AG04450 (cell line): Measurements from ENCODE around the gene SMARCA2. TPM values are rescaled to one million over a fixed set of nuclear protein-coding genes. Genes with fewer than 3 reads are reported as not detected.

Source experiments
- CTCF ChIA-PET: fragments of 300-600, 350-600 bp; formaldehyde crosslinking; extraction: SDS; loops from one replicate; lab custom pipeline; 2022; ENCODE audit warnings: antibody characterized with exemption, inconsistent platforms; lab: Charles Lee
- POLR2A ChIA-PET: fragments of 350-600 bp; formaldehyde crosslinking; extraction: SDS; loops from one replicate; lab custom pipeline; 2021; ENCODE audit warnings: antibody characterized with exemption, inconsistent platforms; lab: Yijun Ruan, JAX
- DNase-seq: peaks from one replicate; pipeline ENCODE4 v3.0.0-alpha.2; 2011; ENCODE audit warnings: low read depth, low spot score
- H3K27ac ChIP-seq: one replicate; pipeline ENCODE4 v1.5.1; 2012; ENCODE audit warnings: low read depth, low read length, control low read depth
- H3K27me3 ChIP-seq: one replicate; pipeline ENCODE4 v1.6.0; 2012; ENCODE audit warnings: low read length; ENCODE audit not compliant: control insufficient read depth, insufficient read depth
- H3K4me3 ChIP-seq: 2 replicates; pipeline ENCODE4 v1.5.1; 2011; ENCODE audit warnings: mild to moderate bottlenecking, low read depth, low read length, control low read depth
- H3K9me3 ChIP-seq: 2 replicates; pipeline ENCODE4 v1.5.1; 2012; ENCODE audit warnings: low read length; ENCODE audit not compliant: control insufficient read depth, insufficient read depth
- polyA plus RNA-seq: library from polyadenylated mRNA; depleted of rRNA; stranded (reverse); fragments of >200 nt; gene quantifications from 2 replicates; pipeline ENCODE4 v1.2.3, GENCODE V29; 2011
- TF ChIP-seq, protein P1 (sequence below): IDR thresholded peaks from 2 replicates; pipeline ENCODE4 v1.5.1; 2011; ENCODE audit warnings: low read depth, low read length, control low read depth, inconsistent platforms

Gene SMARCA2
- polyA plus RNA-seq, 1 experiment: 51.2 TPM

DNA sequence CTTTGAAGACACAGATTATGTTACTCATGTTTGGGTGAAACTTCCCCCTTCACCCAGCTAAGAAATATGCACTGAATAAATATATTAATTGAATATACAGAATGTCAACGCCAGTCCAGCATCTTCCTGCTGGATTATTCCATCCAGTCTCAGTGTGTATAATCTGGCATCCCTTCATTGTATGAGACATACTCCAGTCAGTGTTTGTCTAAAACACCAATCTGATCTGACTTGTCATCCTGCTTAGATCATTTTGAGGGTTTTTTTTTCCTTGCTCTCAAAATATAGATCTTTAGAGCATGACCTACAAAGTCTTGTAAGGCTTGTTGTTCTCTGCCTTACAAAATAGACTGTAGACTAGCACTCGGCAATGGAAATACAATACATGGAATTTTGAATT, 195.1 kb downstream of the SMARCA2 start:
- TF ChIP-seq, protein P1, sequence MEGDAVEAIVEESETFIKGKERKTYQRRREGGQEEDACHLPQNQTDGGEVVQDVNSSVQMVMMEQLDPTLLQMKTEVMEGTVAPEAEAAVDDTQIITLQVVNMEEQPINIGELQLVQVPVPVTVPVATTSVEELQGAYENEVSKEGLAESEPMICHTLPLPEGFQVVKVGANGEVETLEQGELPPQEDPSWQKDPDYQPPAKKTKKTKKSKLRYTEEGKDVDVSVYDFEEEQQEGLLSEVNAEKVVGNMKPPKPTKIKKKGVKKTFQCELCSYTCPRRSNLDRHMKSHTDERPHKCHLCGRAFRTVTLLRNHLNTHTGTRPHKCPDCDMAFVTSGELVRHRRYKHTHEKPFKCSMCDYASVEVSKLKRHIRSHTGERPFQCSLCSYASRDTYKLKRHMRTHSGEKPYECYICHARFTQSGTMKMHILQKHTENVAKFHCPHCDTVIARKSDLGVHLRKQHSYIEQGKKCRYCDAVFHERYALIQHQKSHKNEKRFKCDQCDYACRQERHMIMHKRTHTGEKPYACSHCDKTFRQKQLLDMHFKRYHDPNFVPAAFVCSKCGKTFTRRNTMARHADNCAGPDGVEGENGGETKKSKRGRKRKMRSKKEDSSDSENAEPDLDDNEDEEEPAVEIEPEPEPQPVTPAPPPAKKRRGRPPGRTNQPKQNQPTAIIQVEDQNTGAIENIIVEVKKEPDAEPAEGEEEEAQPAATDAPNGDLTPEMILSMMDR: no peak

DNA sequence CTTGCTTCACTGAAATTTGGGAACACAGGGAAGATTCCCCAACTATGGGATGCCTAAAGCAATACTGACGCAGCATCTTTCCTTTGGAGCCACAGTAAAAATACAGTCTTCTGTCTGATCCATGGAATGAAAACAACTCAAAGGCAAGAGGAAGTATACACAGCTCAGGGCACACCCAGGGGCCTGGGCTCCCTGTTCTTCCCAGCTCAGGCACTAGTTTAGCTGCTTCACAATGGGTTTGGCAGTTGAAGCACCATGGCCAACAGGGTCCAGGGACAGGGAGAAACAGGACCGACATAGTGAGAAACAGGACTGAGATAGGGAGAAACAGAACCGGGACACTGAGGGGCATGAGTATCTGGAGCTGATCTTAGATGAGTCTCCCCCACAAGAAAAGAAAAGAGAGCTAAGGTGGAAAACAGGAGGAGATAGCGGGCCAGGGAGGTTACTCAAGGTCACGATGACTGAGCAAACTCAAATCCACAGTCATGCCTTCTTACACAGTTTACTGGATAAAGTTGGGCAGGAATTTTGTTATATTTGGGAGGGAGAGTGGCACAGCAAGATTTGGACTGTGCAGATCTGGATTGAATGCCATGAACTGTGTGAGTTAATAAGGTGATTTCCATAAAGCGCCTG, 198.8 kb downstream of the SMARCA2 start:
- POLR2A ChIA-PET: no interaction called here
- no peaks in the 10 kb centered on the region for H3K9me3 ChIP-seq
- no peak overlapping the region for H3K4me3 ChIP-seq
- DNase-seq: no peak
- no peak overlapping the region for H3K27ac ChIP-seq
- CTCF ChIA-PET: no interaction called here
- H3K27me3 ChIP-seq: no peaks in the 10 kb centered on the region
- TF ChIP-seq, protein P1: no peak

More for the DNA sequence above, 195.1 kb downstream of the SMARCA2 start:
- ChIA-PET POLR2A (no interaction called here), CTCF (no interaction called here)
- DNase-seq: no peak
- Histone ChIP-seq H3K4me3 (no peak overlapping the region), H3K27ac (no peak overlapping the region), H3K9me3 (no peaks in the 10 kb centered on the region), H3K27me3 (no peaks in the 10 kb centered on the region)

DNA sequence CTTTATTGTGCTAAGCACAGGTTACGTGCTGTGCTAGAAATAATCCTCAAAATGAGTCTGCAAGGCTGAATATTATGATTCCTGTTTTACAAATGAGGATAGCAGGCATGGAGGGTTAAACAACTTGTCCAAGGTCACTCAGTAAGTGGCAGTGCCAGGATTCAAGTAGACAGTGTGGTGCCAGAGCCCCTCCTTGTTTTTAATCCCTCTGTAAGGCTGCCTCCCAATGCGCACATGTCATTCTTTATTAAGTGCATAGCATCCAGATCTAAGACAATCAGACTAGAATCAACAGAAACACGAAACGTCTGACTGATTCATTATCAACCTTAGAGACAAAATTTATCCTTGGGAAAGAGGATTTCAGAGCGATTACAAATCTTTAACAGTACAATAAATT, 199.6 kb downstream of the SMARCA2 start:
- Histone ChIP-seq H3K27me3 (no peaks in the 10 kb centered on the region), H3K27ac (no peak overlapping the region), H3K4me3 (no peak overlapping the region), H3K9me3 (no peaks in the 10 kb centered on the region)
- TF ChIP-seq, protein P1: no peak
- ChIA-PET POLR2A (no interaction called here), CTCF (interaction anchor here (0.6 kb wide), 1 partner anchor 442 kb away, joined by 3 read pairs; no protein-coding TSS in a partner anchor)
- no peak for DNase-seq

DNA sequence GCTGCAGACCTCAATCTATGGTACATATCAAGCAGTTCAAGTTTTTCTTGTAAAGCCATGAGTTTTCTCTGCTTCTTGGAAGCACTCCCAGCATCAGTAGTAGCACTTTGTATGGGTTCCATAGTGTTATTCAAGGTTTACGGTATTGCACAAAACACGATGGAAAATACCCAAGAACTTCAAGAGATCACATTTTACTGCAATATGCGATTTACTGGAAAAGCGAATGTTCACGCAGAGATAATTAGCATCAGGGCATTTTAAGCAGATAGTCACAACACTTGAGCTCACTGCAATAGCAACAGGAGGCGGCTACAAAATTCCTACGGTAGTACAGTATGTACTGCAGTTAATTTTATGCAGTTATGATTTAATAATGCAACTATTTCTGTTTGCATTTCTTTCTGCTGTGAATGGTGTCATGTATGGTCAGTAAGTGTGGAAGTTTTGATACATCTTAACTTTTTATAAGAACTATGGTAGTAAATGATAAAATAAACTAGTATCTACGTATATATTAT, 200.8 kb downstream of the SMARCA2 start:
- ChIA-PET POLR2A (no interaction called here), CTCF (no interaction called here)
- no peaks in the 10 kb centered on the region for H3K9me3 ChIP-seq
- H3K27ac ChIP-seq: no peak overlapping the region
- H3K4me3 ChIP-seq: no peak overlapping the region
- no peak for DNase-seq
- TF ChIP-seq, protein P1: no peak
- H3K27me3 ChIP-seq: no peaks in the 10 kb centered on the region

DNA sequence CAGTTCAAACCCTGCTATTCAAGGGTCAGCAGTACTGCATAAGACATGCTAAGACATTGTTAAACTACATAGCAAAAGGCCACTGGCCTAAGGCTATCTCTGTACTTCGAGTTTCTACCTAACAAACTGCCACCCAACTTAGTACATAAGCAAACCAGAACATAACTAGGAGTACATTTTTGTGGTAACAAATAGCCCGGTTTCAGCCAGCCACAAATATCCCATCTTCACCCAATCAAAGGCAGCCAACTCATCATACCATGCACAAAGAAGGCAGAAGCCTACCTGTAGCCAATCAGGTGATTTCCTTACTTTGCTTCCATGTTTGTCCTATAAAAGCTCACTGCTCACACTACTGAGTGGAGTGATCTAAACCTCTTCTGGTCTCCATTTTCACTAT, 201.4 kb downstream of the SMARCA2 start:
- POLR2A ChIA-PET: no interaction called here

More for the DNA sequence above, 201.4 kb downstream of the SMARCA2 start:
- Histone ChIP-seq H3K27me3 (no peaks in the 10 kb centered on the region), H3K9me3 (no peaks in the 10 kb centered on the region), H3K27ac (no peak overlapping the region), H3K4me3 (no peak overlapping the region)
- no peak for DNase-seq
- TF ChIP-seq, protein P1: no peak
- CTCF ChIA-PET: no interaction called here
